ENCODE measurements around the gene OR4F15.

OR4F15 gene

DNA sequence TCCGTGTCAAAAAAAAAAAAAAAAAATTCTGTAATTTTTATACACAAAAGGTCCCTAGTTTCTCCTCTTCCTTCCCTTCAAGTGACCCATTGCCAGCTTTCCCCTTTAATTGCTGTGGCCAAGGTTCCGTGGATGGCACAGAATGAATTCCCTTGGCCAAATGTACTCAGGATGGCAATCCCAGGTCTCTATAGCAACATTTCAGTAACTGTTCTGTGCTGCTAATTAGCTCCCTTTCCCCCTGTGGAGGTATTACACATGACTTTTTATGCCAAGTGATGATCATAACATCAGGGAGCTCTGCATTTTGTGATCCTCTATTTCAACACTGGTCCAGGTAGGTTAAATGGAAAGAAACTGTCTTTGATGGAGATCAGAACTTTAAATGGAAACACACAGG, 8.8 kb upstream of the OR4F15 start, which contains the start of gene OR4F6:
Gene OR4F6, plus strand, starts transcription at position 301 of the 400 bp plus-strand sequence. CDS start 2,211 bp downstream, outside the sequence.
- no peak for DNase-seq (ENCODE audit: low spot score)
- TF ChIP-seq CTCF (IDR thresholded peaks at IDR 0.05) = no peak
- no peak within 1 kb of the TSS for H3K4me3 ChIP-seq
- H3K27ac ChIP-seq = no peak within 1 kb of the TSS

GRCh38 chr15:101803676-101804075, 8.3 kb upstream of the OR4F15 start:
- H3K4me3 ChIP-seq = no peak overlapping the region
- no peak overlapping the region for H3K27ac ChIP-seq
- no peak for TF ChIP-seq CTCF (IDR thresholded peaks at IDR 0.05)
- DNase-seq (ENCODE audit: low spot score) = no peak

GRCh38 chr15:101804375-101804774, 7.6 kb upstream of the OR4F15 start:
- DNase-seq (ENCODE audit: low spot score) = no peak
- no peak for TF ChIP-seq CTCF (IDR thresholded peaks at IDR 0.05)
- Histone ChIP-seq H3K4me3 (no peak overlapping the region), H3K27ac (no peak overlapping the region)

DNA sequence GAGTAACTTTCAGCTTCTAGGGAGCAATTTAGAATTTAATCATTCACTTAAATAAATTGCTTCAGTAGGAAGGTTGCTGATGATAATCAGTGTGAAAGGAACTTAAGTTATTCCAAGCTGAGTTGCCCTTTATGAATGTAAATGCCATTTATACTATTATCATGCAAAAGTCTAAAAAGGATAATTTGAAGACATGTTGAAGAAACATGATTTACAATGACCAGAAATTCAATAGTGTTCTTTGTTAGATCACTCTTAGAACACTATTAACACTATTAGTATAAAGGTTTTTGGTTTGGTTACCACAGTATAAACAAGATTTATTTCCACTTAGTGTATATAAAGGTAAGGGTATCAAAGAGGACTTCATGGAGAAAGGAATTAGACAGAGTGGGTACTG, 7.1 kb upstream of the OR4F15 start:
- no peak overlapping the region for H3K4me3 ChIP-seq
- no peak for DNase-seq (ENCODE audit: low spot score)
- TF ChIP-seq CTCF (IDR thresholded peaks at IDR 0.05) = no peak
- H3K27ac ChIP-seq = no peak overlapping the region

DNA sequence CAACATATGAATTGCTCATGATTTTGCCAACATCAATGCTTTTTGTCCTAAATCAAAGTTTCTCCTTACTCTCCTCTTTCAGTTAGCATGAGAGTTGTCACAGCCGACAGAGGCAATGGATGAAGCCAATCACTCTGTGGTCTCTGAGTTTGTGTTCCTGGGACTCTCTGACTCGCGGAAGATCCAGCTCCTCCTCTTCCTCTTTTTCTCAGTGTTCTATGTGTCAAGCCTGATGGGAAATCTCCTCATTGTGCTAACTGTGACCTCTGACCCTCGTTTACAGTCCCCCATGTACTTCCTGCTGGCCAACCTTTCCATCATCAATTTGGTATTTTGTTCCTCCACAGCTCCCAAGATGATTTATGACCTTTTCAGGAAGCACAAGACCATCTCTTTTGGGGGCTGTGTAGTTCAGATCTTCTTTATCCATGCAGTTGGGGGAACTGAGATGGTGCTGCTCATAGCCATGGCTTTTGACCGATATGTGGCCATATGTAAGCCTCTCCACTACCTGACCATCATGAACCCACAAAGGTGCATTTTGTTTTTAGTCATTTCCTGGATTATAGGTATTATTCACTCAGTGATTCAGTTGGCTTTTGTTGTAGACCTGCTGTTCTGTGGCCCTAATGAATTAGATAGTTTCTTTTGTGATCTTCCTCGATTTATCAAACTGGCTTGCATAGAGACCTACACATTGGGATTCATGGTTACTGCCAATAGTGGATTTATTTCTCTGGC, 6.2 kb upstream of the OR4F15 start:
- DNase-seq (ENCODE audit: low spot score) = no peak
- no peak overlapping the region for H3K4me3 ChIP-seq
- TF ChIP-seq CTCF (IDR thresholded peaks at IDR 0.05) = no peak
- no peak overlapping the region for H3K27ac ChIP-seq

DNA sequence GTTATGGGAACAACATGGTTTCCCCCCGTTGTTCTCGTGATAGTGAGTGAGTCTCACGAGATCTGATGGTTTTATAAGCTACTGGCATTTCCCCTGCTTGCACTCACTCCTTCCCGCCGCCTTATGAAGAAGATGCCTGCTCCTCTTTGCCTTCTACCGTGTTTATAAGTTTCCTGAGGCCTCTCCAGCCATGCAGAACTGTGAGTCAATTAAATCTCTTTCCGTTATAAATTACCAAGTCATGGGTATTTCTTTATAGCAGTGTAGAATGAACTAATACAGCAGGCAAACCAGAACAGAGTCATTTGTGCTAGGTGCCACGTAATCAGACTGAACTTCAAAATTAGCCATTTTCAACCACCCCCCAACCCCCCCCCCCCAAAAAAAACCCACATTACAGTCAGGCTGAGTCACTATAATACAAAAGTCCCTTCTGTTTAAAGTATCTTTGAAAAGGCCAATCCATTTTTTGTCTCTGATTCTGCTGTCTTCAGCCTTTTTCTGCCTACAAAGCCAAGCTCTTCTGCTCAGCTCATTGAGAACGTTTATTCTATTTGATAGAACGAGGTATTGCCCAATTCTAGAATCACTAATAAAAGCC, 4.6 kb upstream of the OR4F15 start:
- Histone ChIP-seq H3K4me3 (no peak overlapping the region), H3K27ac (no peak overlapping the region)
- TF ChIP-seq CTCF (IDR thresholded peaks at IDR 0.05) = no peak
- DNase-seq (ENCODE audit: low spot score) = no peak

- Histone ChIP-seq H3K4me3 (no peak overlapping the region), H3K27ac (no peak overlapping the region)
- DNase-seq (ENCODE audit: low spot score) = no peak
- no peak for TF ChIP-seq CTCF (IDR thresholded peaks at IDR 0.05)
These were observed 3.8 kb upstream of the OR4F15 start for GRCh38 chr15:101808201-101808600.
